Right renal cortex interstitium (tissue), 3 donors: ENCODE data around the gene APOA5. TPM values are rescaled to one million over a fixed set of nuclear protein-coding genes. Genes with fewer than 3 reads are reported as not detected.
"Not testable (repeated sequence)": the region's sequence is repeated elsewhere in the genome, so short reads cannot be mapped to it uniquely, and the experiment has no call there.

Source experiments
- DNase-seq, 3 donors: peaks; one replicate each; pipeline ENCODE4 v3.0.0-alpha.2; 2013; ENCODE audit warnings: low read depth in 3 of 3, low spot score in 2 of 3
- polyA plus RNA-seq, 3 donors: library from polyadenylated mRNA; unstranded; fragments of 120-200 nt; gene quantifications; one replicate each; pipeline ENCODE4 v1.2.1, GENCODE V29; 2013; ENCODE audit not compliant: insufficient read length in 3 of 3

APOA5 gene
- not detected for polyA plus RNA-seq

GRCh38 chr11:116791813-116792143 is at the start of gene APOA5:
APOA5 (minus strand) TSS chr11:116791879; CDS start chr11:116791860, 19 bp downstream.
- DNase-seq: no peak

- DNase-seq: no peak
These were observed 49.1 kb upstream of the APOA5 start for GRCh38 chr11:116840746-116841296.

DNA sequence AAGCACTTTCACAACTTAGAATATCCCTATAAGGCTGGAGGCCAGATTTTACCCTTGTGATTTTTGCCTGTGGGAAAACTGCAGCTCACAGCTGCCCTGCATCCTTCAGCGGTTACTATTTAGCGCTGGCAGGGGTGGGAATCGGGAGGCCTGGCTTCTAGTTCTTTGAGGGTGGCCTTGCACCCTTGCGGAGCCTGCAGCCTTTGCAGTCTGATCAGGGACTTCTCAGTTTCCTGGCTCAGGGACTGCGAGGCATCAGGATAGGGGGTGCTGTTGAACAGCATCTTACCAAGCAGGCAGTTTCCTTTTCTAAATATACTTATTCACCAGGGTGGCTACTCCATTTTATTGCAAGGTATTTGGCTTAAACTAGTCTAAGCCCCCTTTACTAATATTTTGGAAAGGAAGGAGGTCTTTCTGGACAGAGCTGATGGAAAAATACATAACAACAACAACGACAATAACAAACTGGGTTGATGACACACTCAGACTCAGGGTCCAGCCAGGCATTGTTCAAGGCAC is 48.6 kb upstream of the APOA5 start:
- DNase-seq: no peak

DNA sequence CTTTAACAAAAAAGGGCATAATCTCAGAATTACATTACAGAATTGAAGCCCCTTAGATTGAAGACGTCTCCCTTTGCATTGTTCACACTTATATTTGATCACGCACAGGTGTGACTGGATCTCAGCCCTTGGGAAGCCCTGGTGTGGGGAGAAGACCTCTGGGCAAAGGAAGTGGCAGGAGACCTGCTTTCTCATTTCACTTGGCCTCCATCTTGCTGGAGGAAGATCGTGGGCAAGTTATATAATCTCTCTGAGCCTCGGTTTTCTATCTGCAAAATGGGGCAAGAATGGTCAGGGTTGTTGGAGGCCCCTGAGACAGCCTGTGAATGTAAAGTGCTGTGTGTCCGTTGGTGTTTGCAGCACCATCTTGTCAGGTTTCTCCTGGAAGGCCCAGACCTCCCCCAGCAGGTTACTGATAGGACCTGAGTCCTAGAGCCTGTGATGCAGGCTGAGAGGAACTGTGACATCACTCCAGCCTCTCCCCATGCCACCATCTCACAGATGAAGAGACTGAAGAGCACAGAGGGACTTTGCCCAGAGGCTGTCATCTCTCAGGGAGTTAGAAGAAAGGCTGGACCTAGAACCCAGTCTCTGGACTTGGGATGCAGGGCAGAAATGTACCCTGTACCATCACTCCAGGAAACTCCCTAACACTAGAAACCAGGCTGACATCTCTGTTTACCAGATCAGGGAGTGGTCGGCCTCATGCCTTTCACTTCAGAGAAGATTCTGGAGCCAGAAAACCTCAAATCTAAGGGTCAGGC is 46.8 kb upstream of the APOA5 start:
- no peak for DNase-seq

- no peak for DNase-seq
These were observed 45.8 kb upstream of the APOA5 start, which contains the start of gene APOA1 for GRCh38 chr11:116837231-116838091. APOA1 (minus strand) TSS chr11:116837622; CDS start chr11:116837387, 235 bp downstream.

DNA sequence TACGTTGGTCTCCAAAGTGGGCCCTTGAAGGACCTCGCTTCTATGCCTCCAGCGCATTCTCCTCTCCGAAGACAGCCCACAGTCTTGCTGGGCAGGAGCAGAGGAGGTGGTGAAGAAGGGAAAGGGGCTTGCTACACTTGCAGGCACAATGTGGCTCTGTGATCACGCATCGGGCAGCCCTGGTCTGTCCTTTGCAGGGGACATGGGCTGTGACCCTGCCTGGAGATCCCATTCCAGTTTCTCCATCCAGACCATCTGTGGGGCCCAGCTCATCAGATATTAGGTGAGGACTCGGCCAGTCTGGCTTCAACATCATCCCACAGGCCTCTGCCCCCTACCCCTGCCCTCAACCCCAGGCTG is 44.9 kb upstream of the APOA5 start:
- no peak for DNase-seq

- DNase-seq: peak; percentile 80 to 83 (median 81)
These were observed 44.3 kb upstream of the APOA5 start for GRCh38 chr11:116835791-116836631.

GRCh38 chr11:116835042-116835772 is 43.5 kb upstream of the APOA5 start:
- DNase-seq: no peak

DNA sequence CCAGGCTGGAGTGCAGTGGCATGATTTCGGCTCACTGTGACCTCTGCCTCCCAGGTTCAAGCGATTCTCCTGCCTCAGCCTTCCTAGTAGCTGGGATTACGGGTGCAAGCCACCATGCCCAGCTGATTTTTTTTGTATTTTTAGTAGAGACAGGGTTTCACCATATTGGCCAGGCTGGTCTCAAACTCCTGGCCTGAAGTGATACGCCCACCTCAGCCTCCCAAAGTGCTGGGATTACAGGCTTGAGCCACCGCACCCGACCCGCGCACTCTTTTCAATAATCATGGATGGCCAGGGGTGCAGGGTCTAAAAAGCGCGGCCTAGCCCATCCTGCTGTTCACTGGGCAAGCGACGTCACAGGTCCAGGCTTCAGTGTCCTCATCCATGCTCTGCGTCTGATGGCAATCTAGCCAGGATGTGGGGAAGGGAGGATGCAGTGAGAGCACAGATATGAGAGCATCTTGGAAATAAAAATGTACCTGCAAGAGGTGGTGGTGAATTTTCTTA is 42.9 kb upstream of the APOA5 start:
- DNase-seq: not testable (repeated sequence)

GRCh38 chr11:116833816-116834534 is 42.3 kb upstream of the APOA5 start:
- no peak for DNase-seq

DNA sequence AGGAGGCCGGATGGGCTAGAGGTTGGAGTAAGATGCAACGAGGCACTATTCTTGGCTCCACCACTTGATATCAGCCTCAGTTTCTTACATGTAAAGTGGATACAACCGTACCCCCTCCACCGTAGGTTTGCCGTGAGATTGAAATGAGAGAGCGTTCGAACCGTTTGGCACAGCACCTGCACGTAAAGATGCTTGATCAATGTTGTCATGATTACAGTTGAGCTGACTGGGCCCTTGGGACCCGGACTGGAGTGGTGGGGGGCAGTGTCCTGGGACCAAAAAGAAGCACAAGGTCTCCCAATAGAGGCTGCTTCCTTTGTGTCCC is 41.8 kb upstream of the APOA5 start:
- no peak for DNase-seq

- no peak for DNase-seq
These were observed 40.9 kb upstream of the APOA5 start for GRCh38 chr11:116832350-116833290.

DNA sequence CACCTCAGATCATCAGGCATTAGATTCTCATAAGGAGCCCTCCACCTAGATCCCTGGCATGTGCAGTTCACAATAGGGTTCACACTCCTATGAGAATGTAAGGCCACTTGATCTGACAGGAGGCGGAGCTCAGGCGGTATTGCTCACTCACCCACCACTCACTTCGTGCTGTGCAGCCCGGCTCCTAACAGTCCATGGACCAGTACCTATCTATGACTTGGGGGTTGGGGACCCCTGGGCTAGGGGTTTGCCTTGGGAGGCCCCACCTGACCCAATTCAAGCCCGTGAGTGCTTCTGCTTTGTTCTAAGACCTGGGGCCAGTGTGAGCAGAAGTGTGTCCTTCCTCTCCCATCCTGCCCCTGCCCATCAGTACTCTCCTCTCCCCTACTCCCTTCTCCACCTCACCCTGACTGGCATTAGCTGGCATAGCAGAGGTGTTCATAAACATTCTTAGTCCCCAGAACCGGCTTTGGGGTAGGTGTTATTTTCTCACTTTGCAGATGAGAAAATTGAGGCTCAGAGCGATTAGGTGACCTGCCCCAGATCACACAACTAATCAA is 40.2 kb upstream of the APOA5 start:
- DNase-seq: no peak

DNA sequence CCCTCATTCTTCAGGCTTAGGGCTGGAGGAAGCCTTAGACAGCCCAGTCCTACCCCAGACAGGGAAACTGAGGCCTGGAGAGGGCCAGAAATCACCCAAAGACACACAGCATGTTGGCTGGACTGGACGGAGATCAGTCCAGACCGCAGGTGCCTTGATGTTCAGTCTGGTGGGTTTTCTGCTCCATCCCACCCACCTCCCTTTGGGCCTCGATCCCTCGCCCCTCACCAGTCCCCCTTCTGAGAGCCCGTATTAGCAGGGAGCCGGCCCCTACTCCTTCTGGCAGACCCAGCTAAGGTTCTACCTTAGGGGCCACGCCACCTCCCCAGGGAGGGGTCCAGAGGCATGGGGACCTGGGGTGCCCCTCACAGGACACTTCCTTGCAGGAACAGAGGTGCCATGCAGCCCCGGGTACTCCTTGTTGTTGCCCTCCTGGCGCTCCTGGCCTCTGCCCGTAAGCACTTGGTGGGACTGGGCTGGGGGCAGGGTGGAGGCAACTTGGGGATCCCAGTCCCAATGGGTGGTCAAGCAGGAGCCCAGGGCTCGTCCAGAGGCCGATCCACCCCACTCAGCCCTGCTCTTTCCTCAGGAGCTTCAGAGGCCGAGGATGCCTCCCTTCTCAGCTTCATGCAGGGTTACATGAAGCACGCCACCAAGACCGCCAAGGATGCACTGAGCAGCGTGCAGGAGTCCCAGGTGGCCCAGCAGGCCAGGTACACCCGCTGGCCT is 38.7 kb upstream of the APOA5 start:
- no peak for DNase-seq

GRCh38 chr11:116829525-116830183 is 38.0 kb upstream of the APOA5 start, which contains the start of gene APOC3:
APOC3 (plus strand) TSS chr11:116829907; CDS start chr11:116830583, 676 bp downstream.
- DNase-seq: no peak
